ENCODE measurements around the gene RBM11.

GRCh38 chr21:14275702-14276205, 59.8 kb downstream of the RBM11 start:
- TF ChIP-seq CTCF (IDR thresholded peaks at IDR 0.05) = no peak
- no peak for TF ChIP-seq POLR2A (IDR thresholded peaks at IDR 0.05)
